Peyer's patch (tissue), 4 donors: ENCODE results near the gene KDR.

ENCODE experiments used
- CTCF ChIP-seq, 6 experiments: fragments of 450-650 bp in 4 of 6; fragments of 200-600 bp in 2 of 6; sonication (generic) in 1 of 6; IDR thresholded peaks; one replicate each; pipeline ENCODE4 v1.5.1; 2017 to 2019; ENCODE audit warnings: antibody characterized with exemption in 6 of 6, mild to moderate bottlenecking in 3 of 6, moderate library complexity in 1 of 6
- POLR2A ChIP-seq, 2 donors: fragments of 450-650 bp; IDR thresholded peaks; one replicate each; pipeline ENCODE4 v1.5.1; 2017; ENCODE audit warnings: antibody characterized with exemption in 2 of 2, mild to moderate bottlenecking in 2 of 2, moderate library complexity in 2 of 2

- TF ChIP-seq CTCF (IDR thresholded peaks at IDR 0.05): no peak
- TF ChIP-seq POLR2A (IDR thresholded peaks at IDR 0.05): no peak
These were observed 50.0 kb downstream of the KDR start for GRCh38 chr4:55075376-55075775.
